NCI-H524 treated with DMSO at 0.1 percent for 48 hours (cell line): ENCODE data around the gene GTF2A1.
A peak's percentile ranks its signal among the peaks of the same experiment; 100 is the strongest.
"Not testable (repeated sequence)": the region's sequence is repeated elsewhere in the genome, so short reads cannot be mapped to it uniquely, and the experiment has no call there.

Experiments
- DNase-seq: peaks from one replicate; lab custom pipeline; 2025; lab: John Stamatoyannopoulos, UW

Gene GTF2A1

DNA sequence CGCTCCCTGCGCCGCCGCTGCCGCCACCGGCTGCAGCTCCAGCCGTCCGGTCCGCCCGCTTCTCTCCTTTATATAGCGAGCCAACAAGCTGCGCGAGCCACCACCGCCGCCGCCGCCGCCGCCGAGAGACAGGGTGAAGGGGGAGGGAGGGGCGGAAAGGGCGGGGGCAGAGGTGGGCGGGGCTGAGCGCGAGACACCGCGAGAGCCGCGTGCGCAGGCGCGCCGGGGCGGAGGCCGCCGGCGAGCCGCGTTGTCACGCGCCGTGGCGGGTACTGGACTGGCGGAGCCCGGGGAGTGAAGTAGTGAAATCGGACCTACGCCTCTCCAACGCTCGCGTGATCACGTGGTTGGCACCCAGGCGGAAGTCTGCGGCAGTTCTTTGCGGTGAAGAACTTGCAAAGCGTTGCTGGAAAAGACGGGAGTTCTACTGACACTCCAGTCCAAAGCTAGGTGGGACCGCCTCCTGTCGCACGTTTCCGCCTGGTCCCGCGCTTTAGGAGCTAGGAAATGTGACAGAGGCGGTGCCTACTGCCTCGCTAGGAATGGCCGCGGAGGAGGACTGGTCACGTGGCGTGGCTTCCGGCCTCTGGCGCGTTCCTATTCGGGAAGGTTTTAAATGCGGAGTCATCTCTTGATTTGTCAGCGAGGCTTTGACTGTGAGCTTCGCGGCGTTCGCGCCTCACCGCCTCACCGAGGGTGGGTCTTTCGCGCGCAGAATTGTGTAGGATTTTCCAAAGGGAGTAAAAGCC is at the start of gene GTF2A1:
GTF2A1 (minus strand) TSS at position 130 of the 749 bp plus-strand sequence. CDS start 441 bp downstream, outside the sequence.
- peak; percentile 98 for DNase-seq

DNA sequence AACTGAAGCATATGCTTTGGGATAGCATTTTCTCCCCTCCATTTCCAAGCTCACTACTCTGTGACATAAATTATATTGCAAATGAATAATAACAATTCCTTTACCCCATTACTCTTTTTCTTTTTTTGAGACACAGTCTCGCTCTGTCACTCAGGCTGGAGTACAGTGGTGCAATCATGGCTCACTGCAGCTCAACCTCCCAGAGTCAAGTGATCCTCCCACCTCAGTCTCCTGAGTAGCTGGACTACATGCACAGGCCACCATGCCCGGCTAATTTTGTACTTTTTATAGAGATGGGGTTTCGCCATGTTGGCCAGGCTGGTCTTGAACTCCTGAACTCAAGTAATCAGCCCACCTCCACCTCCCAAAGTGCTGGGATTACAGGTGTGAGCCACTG is 49.2 kb upstream of the GTF2A1 start:
- DNase-seq, result no peak

GRCh38 chr14:81269100-81269978 is 48.6 kb upstream of the GTF2A1 start:
- DNase-seq, result peak; percentile 18

GRCh38 chr14:81268016-81268416 is 47.3 kb upstream of the GTF2A1 start:
- no peak for DNase-seq

DNA sequence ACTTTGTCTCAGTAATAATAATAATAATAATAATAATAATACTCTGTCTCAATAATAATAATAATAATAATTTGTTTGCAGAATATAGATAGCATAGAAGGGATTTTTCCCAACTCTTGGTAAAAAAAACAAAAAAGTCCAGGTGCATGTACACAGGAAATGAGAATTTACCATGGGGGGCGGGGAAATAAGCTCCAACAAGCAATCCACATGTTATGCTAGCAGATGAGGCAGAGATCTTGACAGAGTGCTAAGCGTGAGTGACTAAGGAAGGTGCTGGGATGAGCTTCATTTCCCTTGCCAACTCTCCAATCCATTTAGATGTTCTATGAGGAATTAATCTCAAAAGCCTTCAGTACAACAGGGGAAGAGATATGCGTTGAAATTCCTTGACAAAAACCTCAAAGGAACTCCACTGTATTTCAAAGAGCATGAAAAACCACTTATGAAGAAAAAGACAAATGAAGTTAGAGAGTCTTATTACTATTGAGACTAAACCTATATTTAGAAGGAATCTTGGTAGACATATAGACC is 44.9 kb upstream of the GTF2A1 start:
- DNase-seq, result no peak

DNA sequence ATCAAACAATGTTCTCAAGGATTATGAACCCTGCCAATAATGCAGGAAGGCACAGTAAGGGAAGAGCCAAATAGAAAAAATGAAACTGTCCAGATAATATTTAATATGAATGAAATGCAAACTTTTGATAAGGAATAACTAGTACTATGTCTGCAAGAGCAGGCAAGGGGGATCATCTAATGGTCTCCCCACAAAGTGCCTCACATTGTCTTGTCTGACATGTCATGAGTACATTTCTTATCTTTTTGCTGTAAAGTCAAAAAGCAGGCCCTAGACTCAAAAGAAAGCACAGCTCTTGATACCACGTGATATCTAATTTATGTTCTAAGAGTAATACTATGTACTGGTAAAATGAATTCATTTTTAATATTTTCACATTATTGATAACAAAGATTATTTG is 43.9 kb upstream of the GTF2A1 start:
- no peak for DNase-seq

DNA sequence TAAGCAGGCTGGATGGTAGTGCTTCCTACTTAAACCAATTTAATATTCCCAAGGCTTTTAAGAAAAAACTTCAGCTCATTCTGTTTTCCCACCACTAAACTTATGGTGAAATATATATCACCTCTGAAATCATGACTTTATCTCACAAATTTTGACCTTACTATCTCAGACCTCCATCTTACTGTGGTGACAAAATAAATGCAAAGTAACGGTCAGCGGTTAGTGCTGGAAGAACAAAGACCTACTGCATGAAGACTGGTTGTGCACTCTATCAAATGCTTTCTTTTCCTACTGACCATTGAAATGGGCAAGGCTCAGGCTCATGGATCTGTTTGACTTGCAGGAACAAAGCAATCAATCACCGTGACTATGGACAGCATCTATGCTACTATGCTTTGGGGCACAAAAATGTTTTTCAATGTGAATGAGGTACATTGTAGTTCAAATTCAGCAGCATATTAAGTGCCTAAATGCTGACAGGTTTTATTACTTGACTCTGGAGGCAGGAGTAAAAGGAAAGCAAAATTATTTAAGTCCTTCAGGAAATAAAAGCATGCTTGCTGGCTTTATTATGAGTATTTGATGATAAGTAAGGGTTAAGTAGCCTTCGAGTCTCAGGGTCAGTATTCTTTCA is 43.1 kb upstream of the GTF2A1 start:
- no peak for DNase-seq

DNA sequence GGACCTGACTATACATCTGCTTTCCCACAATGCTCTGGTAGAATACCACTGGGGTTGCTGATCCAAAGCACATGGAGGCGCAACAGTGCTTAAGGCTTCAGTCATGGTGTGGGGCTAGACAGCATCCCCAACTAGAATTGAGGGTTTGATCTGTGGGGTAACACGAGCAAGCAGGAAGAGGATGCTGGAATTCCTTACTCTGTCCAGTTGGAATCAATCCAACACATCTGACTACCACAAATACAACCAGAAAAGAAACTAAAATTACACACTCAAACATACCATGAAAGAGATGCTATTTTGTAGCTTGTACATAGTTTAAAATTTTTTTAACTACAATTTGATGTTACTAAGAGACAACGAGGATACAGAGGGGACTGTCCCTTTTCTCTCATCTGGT is 40.4 kb upstream of the GTF2A1 start:
- DNase-seq, result no peak

DNA sequence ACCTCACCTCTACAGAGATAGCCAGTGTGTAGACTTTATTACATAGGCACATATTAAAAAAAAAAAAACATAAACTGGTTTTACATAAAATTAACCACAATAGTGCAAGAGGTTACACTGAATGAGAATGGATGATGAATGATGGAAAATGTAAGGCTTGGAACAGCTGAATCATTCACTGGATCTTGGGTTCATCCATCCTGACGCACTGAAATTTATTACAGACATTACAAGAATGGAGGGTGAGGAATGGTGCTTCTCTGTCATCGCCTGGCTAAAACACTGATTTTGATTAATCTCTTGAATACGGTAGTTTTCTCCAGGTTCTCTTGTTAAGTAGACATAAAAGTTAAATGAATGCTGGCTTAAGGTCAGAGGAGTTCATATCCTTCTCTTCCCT is 40.0 kb upstream of the GTF2A1 start:
- no peak for DNase-seq

GRCh38 chr14:81256289-81256960 is 35.7 kb upstream of the GTF2A1 start:
- DNase-seq, result no peak

GRCh38 chr14:81252278-81252677 is 31.5 kb upstream of the GTF2A1 start:
- DNase-seq, result no peak

DNA sequence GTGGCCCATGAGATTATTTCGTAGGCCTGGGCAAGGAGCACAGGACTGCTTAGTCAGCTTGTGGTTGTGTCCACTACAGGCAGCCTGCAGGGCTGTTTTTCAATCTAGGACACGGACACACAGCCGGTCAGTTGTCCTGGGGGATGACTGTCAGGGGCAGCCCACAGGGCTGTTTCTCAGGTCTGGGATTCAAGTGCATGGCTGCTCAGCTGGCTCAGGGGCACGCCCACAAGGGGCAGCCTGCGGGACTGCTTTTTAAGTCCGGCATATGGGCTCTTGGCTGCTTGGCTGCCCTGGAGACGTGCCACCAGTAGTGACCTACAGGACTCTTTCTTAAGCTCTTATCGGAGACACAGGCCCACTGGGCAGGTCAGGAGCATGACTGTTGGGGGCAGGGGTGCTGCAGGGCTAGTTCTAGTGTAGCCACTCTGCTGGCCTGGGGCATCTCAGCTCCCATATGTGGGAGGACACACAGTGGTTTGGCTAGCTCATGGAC is 26.6 kb upstream of the GTF2A1 start:
- DNase-seq, result no peak

DNA sequence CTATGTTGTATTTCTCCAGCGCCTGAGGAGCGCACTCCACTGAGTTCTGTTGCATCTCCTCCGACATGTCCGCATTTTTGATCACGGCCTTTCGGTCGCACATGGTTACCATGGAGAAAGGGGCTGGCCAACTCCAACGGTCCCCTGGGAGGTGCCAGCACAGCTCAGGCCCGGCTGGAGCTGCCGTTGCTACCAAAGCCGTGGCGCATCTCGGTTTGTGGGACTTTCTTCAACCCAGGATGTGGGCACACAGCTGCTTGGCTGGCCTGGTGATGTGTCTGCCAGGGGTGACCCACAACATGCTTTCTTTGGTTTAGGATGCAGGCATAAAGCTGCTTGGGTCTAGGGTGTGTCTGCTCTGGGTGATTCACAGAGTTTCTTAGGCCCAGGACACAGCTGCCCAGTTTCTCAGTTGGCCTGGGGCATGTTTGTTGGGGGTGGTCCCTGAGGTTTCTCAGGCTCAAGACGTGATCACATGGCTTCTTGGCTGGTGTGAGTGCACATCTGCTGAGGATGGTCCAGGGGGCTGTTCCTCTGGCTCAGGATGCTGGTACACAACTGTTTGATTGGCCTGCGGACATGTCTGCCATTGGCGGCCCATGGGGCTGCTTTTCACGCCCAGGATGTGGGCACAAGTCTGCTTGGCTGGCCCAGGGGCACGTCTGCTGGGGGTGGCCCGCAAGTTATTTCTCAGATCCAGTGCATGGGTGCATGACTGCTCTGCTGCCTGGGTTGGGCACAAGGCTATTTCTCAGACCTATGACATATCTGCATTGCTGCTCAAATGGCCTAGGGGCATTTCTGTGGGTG is 25.9 kb upstream of the GTF2A1 start:
- DNase-seq, result no peak

GRCh38 chr14:81245771-81246170 is 25.0 kb upstream of the GTF2A1 start:
- no peak for DNase-seq

- DNase-seq, result not testable (repeated sequence)
Measured at GRCh38 chr14:81244431-81244830, 23.7 kb upstream of the GTF2A1 start.

DNA sequence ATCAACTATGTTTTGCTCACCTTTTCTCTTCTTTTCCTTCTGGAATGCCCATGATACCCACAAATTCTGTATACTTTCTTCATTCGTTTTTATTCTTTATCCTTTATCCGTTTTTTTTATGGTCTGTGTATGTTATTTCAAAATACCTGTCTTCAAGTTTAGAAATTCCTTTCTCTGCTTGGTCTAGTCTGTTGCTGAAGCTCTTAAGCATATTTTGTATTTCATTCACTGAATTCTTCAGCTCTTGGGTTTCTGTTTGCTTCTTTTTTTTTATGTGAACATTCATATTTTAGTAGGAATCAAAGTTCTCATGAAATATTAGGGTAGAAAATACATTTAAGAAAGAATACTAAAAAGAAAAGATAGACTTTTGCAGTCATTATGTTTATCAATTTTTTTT is 22.7 kb upstream of the GTF2A1 start:
- DNase-seq, result no peak

- not testable (repeated sequence) for DNase-seq
Measured at GRCh38 chr14:81236849-81237248, 16.1 kb upstream of the GTF2A1 start.

DNA sequence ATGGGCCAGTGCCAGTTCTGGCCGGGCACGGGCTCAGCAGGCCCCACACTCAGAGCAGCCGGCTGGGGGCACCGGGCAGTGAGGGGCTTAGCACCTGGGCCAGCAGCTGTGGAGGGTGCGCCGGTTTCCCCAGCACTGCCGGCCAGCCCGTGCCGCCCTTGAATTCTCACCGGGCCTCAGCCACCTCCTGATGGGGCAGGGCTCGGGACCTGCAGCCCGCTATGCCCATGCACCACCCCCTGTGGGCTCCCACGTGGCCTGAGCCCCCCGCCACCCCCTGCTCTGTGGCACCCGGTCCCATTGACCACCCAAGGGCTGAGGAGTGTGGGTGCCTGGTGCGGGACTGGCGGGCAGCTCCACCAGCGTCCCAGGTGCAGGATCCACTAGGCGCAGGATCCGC is 15.4 kb upstream of the GTF2A1 start:
- no peak for DNase-seq

GRCh38 chr14:81235096-81235495 is 14.3 kb upstream of the GTF2A1 start:
- DNase-seq, result no peak

- no peak for DNase-seq
Measured at GRCh38 chr14:81234278-81234677, 13.5 kb upstream of the GTF2A1 start.

GRCh38 chr14:81233615-81234014 is 12.9 kb upstream of the GTF2A1 start:
- no peak for DNase-seq
